HG02763 (cell line): ENCODE measurements around the gene CFAP46.

Experiments
- ATAC-seq: cut with Tn5 transposase; IDR thresholded peaks from one replicate; pipeline ENCODE4 v1.9.1; 2021; ENCODE audit warnings: mild to moderate bottlenecking, moderate library complexity; ENCODE audit not compliant: unreplicated experiment

CFAP46 gene

DNA sequence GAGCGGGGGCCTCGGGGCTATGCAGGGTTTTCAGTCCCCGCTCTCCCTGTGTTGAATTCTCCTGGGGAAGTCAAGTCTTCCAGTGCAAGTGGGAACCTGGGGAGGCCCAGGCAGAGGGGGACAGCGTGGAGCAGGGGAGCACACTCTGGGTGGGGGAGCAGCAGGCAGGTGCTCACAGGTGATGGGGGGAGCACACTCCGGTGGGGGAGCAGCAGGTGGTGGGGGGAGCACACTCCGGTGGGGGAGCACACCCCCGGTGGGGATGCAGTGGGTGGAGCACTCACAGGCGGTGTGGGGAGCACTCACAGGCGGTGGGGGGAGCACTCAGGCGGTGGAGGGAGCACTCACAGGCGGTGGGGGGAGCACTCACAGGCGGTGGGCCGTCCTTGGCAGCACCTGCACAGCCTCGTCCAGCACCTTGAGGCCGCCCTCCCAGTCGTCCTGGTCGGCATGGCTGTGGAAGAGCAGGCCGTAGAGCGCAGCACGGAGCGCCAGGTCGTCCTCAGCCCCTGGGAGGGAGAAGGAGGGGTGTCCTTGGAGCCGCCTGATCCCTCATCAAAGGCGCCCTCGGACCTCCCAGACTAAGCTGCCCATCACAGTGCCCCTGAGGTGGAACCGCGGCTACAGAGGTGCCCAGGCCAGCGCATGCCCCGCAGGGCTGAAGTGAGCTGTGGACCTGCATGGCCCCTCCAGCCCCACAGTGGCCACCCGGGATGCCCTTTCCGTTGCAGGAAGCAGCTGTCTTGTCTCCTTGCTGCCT, 56.7 kb downstream of the CFAP46 start:
- no peak for ATAC-seq

DNA sequence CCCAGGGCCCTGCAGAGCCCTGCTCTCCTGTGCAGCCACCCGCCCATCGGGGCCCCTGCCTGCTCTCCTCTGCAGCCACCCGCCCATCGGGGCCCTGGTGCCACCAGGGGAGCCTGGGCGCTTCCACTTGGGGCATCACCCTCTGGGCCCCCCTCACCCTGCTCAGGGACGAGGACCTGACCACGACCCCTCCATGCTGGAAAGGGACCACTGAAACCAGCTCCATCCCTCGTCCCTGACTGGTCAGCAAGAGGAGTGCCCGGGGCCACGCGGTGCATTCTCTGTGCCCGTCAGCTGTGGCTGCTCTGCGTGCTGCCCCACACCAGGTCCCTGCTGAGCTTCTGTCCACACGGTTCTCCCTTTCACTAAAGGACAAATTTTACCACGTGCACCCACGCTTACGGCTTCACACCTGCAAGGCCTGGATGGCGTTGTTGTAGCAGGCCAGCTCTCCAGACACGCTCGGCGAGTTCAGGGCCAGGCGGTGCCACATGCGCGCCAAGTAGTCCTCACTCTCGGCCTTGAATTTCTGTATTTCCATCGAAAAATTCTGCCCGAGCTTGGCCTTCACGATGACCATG, 57.6 kb downstream of the CFAP46 start:
- no peak for ATAC-seq

DNA sequence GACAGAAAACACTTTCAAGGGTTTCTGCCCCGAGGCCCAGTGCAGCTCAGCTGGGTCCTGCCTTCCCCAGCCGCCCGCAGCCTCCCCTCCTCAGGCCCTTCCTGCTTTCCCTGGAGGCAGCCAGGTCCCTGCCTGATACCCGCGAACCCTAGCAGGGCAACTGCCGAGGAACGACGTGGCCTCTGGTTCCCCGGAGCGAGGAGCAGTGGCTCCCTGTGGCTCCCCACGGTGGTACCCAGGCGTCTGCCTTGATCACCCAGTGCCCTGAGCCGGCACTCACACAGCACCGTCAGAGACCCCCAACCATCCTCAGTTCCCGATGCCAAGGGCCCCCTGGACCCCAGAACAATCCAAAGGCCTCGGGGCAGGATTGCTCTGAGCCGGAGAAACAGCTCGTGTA, 58.3 kb downstream of the CFAP46 start:
- no peak for ATAC-seq

DNA sequence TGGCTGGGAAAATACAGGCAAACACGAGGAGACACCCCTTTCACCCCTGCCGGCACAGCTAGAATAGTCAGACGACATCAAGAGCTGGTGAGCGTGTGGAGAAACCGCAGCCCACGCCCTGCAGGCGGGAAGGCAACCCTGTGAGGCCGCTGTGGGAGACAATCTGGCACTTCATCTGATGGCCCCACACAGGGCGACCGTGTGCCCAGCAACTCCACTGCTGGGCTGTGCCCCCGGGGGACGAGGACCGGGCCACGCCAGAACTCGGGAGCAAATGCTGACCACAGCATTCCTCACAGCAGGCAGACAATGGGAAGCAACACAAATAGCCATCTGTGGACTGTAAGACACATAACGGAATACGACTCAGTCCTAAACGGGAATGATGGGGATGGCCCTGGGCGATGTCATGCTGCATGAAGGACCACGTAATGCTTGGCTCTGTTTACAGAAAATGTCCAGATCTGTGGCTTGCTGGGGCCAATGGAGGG, 58.9 kb downstream of the CFAP46 start:
- ATAC-seq = no peak

DNA sequence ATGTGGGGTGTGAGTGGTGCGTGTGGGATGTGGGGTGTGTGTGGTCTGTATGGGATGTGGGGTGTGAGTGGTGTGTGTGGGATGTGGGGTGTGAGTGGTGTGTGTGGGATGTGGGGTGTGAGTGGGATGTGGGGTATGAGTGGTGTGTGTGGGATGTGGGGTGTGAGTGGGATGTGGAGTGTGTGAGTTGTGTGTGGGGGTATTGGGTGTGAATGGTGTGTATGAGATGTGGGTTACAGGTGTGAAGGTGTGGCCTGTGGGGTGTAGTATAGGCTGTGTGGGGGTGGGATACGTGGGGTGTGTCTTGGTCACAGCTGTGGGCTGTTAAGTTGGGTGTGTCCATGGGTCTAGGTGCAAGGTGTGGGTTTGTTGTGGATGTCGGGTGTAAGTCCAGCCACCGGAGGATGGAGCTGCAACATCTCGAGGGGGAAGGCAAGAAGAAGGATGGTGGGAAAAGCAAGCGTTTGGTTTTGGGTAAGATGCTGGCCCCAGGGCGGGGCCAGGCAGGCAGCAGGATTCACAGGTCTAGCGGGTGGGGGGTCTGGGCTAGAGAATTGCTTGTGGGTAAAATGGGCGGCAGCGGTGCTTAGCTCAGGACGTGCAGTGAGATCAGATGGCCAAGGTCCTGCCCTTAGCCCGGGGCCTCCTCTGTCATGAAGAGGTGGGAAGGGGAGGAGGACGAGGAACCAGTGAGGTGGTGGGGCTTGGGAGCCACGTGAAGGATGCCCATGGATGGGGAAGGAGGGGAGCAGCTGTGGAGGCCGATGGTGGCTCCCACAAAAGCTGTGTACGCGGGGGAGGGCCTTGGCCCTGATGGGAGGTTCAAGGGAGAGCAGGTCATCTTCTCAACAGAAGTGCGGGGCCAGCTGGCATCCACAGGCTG, 60.1 kb downstream of the CFAP46 start:
- ATAC-seq = no peak

DNA sequence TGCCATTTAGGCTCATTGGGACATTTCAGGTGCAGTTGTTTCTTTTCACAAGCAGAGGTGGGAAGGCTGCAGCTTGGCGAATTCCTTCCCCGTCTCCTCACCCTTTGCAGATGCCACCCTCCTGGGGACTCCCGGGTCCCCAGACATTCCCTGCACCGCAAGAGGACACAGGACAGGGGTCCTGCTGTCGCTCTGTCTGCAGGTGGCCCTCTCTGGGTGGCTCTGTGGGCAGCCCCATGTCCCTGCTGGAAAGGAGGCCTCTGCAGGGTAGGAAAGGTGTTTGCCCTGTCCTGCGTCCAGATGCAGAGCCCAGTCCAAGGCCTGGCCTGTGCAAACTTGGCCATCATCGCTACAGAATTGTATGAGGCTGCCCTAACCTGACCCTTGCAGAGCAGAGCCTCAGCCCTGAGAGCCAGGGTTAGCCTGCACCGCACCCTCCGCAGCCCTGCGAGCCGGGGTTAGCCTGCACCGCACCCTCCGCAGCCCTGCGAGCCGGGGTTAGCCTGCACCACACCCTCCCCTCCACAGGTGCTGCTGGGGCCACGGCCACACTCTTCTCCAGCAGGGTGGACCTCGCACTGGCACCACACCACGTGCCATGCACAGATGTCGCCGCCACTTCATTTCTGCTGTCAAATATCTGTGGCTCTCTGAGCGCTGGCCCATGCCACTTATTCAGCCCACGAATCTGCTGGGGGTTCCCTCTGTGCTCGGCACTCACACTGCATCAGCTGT, 61.0 kb downstream of the CFAP46 start:
- ATAC-seq = no peak

DNA sequence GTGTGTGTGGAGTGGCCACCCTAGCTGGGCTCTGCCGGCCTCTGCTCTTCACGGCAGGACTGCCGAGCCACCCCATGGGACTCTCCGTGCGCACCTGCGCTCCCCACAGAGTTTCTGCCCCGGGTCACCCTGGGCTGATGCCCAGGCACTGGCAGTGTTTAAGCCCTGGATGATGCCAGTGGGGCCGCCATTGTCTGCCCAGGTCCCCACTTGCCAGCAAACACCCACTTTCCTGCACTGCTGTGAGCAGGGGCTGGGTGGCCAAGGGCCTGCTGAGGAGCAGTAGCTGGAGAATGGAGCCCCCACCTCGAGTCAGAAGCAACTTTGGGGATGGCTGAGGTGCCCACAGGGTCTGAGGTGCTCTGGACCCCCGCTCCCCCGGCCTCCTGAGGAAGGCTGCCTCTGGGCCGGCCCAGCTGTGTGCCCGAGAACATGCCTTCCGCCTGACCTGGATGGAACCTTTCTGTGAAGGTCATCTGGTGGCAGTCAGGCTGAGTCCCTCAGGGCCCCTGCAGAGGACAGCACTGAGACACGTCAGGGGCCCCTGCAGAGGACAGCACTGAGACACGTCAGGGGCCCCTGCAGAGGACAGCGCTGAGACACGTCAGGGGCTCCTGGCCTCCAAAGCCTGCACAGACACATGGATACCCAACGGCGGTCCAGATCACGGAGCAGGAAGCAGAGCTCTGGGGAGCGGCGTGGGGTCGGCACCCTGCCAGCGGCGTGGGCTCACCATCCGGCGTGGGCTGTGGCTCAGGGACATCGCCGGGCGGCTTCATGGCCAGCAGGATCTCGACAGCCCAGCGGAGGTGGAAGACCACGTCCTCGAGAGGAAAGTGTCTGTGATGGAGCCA, 62.0 kb downstream of the CFAP46 start:
- ATAC-seq = no peak

DNA sequence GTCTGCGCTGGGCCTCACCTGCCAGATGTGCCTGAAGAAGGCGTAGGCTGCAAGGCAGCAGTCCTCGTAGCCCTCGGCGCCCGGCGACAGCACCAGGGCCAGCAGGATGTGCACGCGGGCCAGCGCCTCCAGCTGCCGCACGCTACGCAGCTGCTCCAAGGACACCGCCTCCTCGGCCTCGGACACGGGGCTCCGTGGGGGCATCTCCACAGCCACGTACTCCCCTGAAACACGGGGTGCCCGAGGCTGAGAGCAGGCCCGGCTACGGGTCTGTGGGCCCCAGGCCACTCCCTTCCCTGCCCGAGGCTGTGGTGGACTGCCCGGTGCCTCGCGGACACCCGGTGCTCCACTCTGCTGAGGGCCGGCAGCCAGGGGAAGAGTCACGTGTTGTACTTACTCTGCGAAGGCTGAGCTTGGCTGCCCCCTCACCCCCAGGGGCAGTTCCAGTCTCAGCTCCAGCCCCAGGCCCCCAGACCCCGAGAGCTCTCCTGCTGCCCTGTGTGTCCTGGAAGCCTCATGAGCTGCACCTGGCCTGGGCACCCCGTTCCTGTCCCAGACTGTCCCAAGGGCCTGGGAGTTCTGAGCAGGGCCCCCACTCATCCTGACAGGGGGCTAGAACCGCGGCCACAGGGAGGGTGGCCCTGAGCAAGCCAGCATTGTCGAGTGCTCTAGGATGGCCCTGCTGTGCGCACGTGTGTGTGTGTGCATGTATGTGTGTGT, 62.8 kb downstream of the CFAP46 start:
- ATAC-seq = no peak

DNA sequence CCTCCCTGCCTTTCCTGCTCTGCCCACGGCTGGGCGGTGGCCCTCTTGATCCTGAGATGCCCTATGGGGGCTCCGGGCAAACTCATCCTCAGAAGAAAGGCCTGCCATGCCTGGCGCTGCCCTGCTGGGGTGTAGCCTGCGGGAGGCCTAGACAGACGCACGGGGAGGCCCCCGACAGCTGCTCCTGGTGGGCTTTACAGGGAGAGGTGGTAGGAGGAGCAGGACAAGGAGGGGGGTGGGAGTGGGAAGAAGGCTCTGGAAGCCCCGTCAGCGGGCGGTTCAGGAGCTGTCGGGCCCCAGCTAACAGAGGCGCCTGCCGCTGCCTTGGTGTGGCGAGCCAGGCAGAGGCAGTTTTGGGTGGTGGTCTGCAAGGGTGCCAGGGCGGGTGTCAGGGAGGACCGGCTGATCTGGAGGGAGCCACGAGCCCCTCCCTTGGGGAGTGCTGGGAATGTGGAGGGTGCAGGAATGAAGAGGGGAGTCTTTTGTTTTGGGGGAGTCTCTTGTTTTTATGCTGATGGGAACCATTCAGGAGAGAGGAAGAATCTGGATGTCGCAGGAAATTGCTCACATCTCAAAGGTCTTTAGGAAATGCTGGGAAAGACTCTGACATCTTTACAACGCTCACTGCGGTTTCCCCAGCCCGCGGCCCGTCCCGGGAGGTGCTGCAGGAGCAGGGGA, 63.5 kb downstream of the CFAP46 start:
- ATAC-seq = no peak

DNA sequence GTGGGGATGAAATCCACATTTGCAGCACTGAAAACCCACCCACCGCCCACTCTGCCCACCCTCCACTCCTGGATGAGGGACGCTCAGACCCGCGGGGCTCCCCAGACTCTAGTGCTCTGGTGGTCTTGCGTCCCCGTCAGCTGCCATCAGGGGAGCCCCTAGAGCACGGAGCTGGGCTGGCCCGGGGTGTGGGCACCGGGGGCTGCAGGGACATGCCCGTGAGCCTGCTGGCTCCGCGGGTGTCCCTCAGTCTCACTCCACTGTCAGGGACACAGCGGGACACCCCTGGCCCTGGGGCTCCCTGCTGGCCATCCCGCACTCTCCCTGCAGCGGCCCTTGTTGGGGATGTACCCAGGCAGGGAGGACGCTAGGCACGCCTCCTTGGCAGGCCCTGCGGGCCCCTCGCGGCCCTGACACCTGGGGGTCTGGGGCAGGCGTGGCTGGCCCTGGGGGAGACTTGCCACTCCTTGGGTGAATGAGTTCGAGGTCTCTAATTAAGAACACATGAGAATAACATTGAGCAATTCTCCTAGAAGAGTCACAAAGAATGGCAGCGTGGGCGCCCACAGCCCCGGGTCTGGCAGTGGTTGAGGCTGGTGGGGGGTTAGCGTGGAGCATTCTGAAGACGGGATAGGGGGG, 64.2 kb downstream of the CFAP46 start:
- no peak for ATAC-seq

DNA sequence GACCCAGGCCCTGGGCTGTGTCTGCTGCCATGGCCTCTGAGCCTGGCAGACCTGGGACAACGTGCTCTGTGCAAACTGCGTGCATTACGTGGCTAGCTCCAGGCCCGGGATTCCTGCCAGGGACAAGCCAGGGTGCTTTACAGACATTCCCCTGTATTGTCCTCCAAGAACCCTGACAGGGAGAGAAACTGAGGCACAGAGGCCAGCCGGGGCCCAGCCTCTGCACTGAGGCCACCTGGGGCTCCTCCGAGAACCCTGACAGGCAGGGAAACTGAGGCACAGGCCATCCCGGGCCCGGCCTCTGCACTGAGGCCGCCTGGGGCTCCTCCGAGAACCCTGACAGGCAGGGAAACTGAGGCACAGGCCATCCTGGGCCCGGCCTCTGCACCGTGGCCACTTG, 64.9 kb downstream of the CFAP46 start:
- ATAC-seq = no peak

DNA sequence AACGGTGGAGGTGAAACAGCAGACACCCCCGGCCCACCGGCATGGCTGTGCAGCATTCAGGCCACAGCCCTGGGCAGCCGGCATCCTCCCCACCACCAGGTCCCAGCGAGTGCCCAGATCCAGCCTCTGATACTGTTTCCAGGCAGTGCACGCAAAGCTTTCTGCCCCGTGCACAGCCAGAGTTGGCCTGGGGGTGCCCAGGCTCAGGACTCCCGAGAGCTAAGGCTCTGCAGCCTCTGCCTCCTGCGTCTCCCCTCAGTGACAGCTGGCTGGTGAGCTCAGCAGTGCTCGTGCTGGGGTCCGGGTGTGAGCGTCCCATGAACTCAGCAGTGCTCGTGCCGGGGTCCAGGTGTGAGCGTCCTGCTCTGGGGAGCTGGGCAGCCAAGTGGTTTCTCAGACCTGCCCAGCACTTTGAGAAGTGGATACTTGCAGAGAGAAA, 65.4 kb downstream of the CFAP46 start:
- no peak for ATAC-seq

DNA sequence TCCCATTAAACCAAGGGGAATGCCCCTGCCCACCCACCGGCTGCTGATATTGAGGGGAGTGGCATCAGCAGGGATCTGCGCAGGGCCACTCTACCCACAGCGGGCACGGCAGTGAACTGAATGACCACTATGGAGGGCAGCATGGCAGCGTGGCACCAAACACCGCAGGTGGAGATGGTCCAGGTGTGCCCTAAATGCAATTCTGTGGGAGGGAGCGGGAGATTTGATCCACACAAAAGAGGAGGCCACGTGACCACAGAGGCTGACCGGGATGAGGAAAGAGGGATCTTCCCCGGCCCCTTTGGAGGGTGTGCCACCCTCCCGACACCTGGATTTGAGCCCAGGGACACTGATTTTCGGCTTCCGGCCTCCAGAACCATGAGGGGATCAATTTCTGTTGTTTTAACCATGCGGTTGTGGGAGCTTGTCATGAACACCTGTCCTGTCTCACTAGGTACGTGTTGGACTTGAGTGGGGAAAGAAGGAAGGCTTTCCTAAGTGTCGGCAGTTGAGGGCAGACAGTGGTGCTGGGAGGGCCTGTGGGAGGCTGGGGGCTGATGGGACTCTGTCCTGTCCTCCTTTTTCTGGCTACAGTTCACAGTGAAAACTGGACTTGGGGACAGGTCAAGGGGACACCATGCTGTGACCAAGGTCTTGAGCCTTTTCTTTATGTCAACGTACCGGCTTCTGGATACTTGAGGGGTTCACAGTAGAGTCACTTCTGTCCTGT, 66.1 kb downstream of the CFAP46 start:
- no peak for ATAC-seq

DNA sequence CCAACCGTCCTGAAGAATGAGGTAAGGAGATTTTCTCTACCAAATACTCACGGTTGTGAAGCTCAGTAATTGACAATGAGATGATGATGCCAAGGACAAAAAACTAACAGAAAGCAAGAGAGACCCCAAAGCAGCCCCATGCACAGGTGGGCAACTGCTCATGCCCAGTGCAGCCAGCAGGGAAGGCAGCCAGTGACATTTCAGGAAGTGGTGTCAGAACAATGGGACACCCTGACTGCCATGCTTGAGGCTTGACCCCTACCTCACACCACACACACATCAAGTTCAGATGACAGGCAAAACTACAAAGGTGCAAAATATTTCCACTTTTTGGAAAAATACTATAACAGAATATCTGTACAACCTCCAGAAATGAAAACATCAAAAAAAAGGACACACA, 66.9 kb downstream of the CFAP46 start:
- no peak for ATAC-seq

DNA sequence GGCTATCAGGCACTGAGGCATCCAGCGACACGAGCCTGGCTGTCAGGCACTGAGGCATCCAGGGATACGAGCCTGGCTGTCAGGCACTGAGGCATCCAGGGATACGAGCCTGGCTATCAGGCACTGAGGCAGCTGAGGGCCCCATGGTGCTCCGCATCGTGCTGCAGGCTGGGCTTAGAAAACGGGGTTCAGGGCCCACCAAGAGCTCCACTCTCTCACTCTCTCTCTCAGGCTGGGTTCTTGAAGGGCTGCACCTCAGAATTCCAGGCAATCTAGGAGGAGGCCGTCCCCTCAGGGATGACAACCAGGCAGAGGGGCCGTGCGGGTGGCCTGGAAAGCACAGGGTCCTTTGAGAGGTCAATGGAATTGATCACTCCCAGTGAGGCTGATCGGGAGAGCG, 69.0 kb downstream of the CFAP46 start:
- no peak for ATAC-seq

DNA sequence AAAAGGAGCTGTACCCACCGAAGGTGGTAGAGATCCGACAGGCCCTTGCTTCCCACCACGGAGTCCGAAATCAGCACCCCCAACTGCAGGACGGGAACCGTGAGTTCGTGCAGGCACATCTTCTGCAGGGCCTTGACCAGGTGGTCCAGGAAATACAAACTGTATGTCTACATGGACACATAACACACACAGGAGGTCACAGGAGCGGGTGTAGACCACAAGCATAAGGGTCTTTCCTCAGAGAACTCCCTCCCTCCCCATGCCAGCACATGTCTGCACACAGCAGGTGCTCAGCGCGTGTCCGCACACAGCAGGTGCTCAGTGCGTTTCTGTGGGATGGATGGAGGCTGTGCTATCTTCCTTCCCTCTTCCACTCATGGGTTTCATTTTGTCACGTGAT, 69.7 kb downstream of the CFAP46 start:
- ATAC-seq = no peak

DNA sequence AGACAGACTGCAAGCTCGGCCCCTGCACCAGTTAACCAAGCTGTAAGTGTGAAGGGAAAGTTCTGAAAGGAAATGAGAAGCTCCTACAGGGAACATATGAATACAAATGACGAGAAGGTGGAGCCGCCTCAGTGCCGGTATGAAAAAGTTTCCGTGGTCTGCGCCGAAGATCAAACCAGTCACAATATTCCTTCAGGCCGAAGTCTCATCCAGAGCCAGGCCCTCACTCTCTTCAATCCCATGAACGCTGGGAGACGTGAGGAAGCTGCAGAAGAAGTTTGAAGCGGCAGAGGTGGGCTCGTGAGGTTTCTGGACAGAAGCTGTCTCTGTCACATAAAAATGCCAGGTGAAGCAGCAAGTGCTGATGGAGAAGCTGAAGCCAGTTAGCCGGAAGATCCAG, 71.9 kb downstream of the CFAP46 start:
- no peak for ATAC-seq

DNA sequence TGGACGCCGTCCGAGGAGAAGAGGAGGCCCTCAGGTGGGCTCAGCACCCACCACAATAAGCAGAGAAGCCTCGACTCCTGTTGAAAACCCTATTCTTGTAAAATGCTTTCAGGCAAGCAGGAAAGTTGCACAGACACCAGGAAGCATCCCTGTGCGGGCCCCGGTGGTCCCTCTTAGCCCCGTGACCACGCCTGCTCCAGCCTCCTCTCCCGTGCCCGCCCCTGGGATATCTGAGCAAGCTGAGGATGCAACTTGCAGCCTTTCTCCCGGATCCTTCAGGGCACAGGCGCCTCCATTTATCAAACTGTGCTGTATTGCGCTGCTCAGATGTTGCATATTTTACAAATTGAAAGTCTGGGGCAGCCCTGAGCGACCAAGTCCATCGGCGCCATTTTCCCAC, 72.7 kb downstream of the CFAP46 start:
- no peak for ATAC-seq
